OCI-LY7 (cell line): ENCODE data around the gene CYP46A1. TPM values are rescaled to one million over a fixed set of nuclear protein-coding genes. Genes with fewer than 3 reads are reported as not detected.

Experiments
- BruUV-seq: library from RNA; stranded (reverse); fragments of 400-500 nt; replicated peaks from 2 replicates; lab custom pipeline; 2021; lab: Mats Ljungman, UMichigan
- CTCF ChIA-PET: fragments of 300-600 bp; sonication (Branson Sonifier 250); formaldehyde crosslinking; loops from one replicate; lab custom pipeline; 2022; ENCODE audit warnings: antibody characterized with exemption; ENCODE audit not compliant: unreplicated experiment; lab: Charles Lee
- POLR2A ChIA-PET: fragments of 300-600 bp; sonication (Branson Sonifier 250); formaldehyde crosslinking; loops from one replicate; lab custom pipeline; 2022; ENCODE audit warnings: antibody characterized with exemption; lab: Charles Lee
- DNase-seq: peaks from one replicate; pipeline ENCODE4 v3.0.0-alpha.2; 2015; ENCODE audit warnings: low spot score
- H2AFZ ChIP-seq: fragments of 200-600 bp; sonication (generic), shearing (Covaris generic); 2 replicates; pipeline ENCODE4 v1.6.1; 2014; ENCODE audit warnings: mild to moderate bottlenecking, antibody characterized with exemption, low read length, moderate library complexity
- H3K27ac ChIP-seq: fragments of 200-600 bp; sonication (generic); 2 replicates; pipeline ENCODE4 v1.5.1; 2014; ENCODE audit warnings: mixed run types, low read depth, mild to moderate bottlenecking, moderate library complexity, low read length, inconsistent platforms; ENCODE audit not compliant: poor library complexity, severe bottlenecking
- H3K36me3 ChIP-seq: fragments of 200-600 bp; sonication (generic); 2 replicates; pipeline ENCODE4 v1.6.1; 2014; ENCODE audit warnings: mild to moderate bottlenecking, antibody characterized with exemption, low read length, moderate library complexity, mixed read lengths; ENCODE audit not compliant: insufficient read depth
- H3K4me1 ChIP-seq: fragments of 200-600 bp; sonication (generic); 2 replicates; pipeline ENCODE4 v1.5.1; 2014; ENCODE audit warnings: mild to moderate bottlenecking, low read length; ENCODE audit not compliant: insufficient read depth, poor library complexity, severe bottlenecking
- H3K4me2 ChIP-seq: fragments of 200-600 bp; sonication (generic); 2 replicates; pipeline ENCODE4 v1.6.1; 2014; ENCODE audit warnings: mild to moderate bottlenecking, low read length
- H3K4me3 ChIP-seq: fragments of 200-600 bp; sonication (generic); 2 replicates; pipeline ENCODE4 v1.5.1; 2014; ENCODE audit warnings: mild to moderate bottlenecking, low read depth, low read length; ENCODE audit not compliant: poor library complexity, severe bottlenecking
- H3K79me2 ChIP-seq: fragments of 200-600 bp; sonication (generic); 2 replicates; pipeline ENCODE4 v1.6.1; 2016; ENCODE audit warnings: low read depth, mild to moderate bottlenecking, low read length, moderate library complexity, mixed read lengths; ENCODE audit not compliant: insufficient read depth
- H3K9me2 ChIP-seq: fragments of 200-600 bp; sonication (generic); 2 replicates; pipeline ENCODE4 v1.6.1; 2016; ENCODE audit warnings: mild to moderate bottlenecking, low read length, mixed read lengths; ENCODE audit not compliant: insufficient read depth
- H3K9me3 ChIP-seq: fragments of 200-600 bp; sonication (generic); 2 replicates; pipeline ENCODE4 v1.6.1; 2014; ENCODE audit warnings: mild to moderate bottlenecking, mixed run types, low read length, mixed read lengths
- H4K20me1 ChIP-seq: fragments of 200-600 bp; sonication (generic); 2 replicates; pipeline ENCODE4 v1.6.1; 2014; ENCODE audit warnings: mild to moderate bottlenecking, antibody characterized with exemption, low read length, moderate library complexity, mixed read lengths; ENCODE audit not compliant: insufficient read depth
- CTCF ChIP-seq: fragments of 200-600 bp; sonication (generic); conservative IDR thresholded peaks from 2 replicates; pipeline ENCODE4 v1.5.1; 2014; ENCODE audit warnings: mild to moderate bottlenecking, antibody characterized with exemption, low read length, moderate library complexity, mixed read lengths
- EZH2phosphoT487 ChIP-seq: fragments of 200-600 bp; sonication (generic); IDR thresholded peaks from 2 replicates; pipeline ENCODE4 v1.6.1; 2018; ENCODE audit warnings: low read depth, borderline replicate concordance, mild to moderate bottlenecking, mixed run types, antibody characterized with exemption, low read length, moderate library complexity, mixed read lengths
- intact Hi-C: fragments of 100-400 bp; cut with micrococcal nuclease; formaldehyde crosslinking; loops from one replicate; pipeline ENCODE4 v1.10.0; 2022; ENCODE audit not compliant: unreplicated experiment
- total RNA-seq, 2 experiments: library from RNA; depleted of rRNA in 1 of 2; stranded (reverse); fragments of >200 nt in 1 of 2; shearing (Covaris generic) in 1 of 2; gene quantifications; 2 replicates each; pipeline ENCODE4 v1.2.3, GENCODE V29; 2014 to 2022

CYP46A1 gene
- total RNA-seq, 2 experiments from 2014 or later, result 4.1 to 10.8 TPM

- no peak overlapping the region for H3K4me3 ChIP-seq
- H3K79me2 ChIP-seq, result no peaks in the 10 kb centered on the region
- POLR2A ChIA-PET, result no interaction called here
- no peak for DNase-seq
- no peaks in the 10 kb centered on the region for H4K20me1 ChIP-seq
- no peaks in the 10 kb centered on the region for H3K36me3 ChIP-seq
- H3K4me1 ChIP-seq, result no peaks in the 10 kb centered on the region
- no peak overlapping the region for H2AFZ ChIP-seq
- no peaks in the 10 kb centered on the region for H3K9me3 ChIP-seq
- intact Hi-C loops, result no loop called here
- no peak overlapping the region for H3K27ac ChIP-seq
- H3K9me2 ChIP-seq, result no peaks in the 10 kb centered on the region
- BruUV-seq, result no TSS peak
- CTCF ChIA-PET, result no interaction called here
- H3K4me2 ChIP-seq, result no peak overlapping the region
- TF ChIP-seq EZH2phosphoT487, result no peak
- TF ChIP-seq CTCF, result no peak
Measured at GRCh38 chr14:99742074-99742473, 58.0 kb downstream of the CYP46A1 start.

GRCh38 chr14:99742509-99743487 is 58.7 kb downstream of the CYP46A1 start:
- DNase-seq, result no peak
- H3K9me3 ChIP-seq, result no peaks in the 10 kb centered on the region
- ChIA-PET CTCF (no interaction called here), POLR2A (interaction anchor here (0.6 kb wide), 1 partner anchor 11 kb away, joined by 5 read pairs; no protein-coding TSS in a partner anchor)
- no peaks in the 10 kb centered on the region for H4K20me1 ChIP-seq
- no peak overlapping the region for H2AFZ ChIP-seq
- H3K4me2 ChIP-seq, result no peak overlapping the region
- no TSS peak for BruUV-seq
- no peaks in the 10 kb centered on the region for H3K79me2 ChIP-seq
- TF ChIP-seq EZH2phosphoT487 (no peak), CTCF (no peak)
- H3K9me2 ChIP-seq, result no peaks in the 10 kb centered on the region
- H3K27ac ChIP-seq, result no peak overlapping the region
- no peaks in the 10 kb centered on the region for H3K36me3 ChIP-seq
- H3K4me3 ChIP-seq, result no peak overlapping the region
- no peaks in the 10 kb centered on the region for H3K4me1 ChIP-seq
- intact Hi-C loops, result no loop called here

GRCh38 chr14:99744199-99744872 is 60.2 kb downstream of the CYP46A1 start:
- ChIA-PET POLR2A (no interaction called here), CTCF (no interaction called here)
- no peaks in the 10 kb centered on the region for H3K9me3 ChIP-seq
- H3K9me2 ChIP-seq, result no peaks in the 10 kb centered on the region
- no peak overlapping the region for H3K4me3 ChIP-seq
- TF ChIP-seq CTCF (no peak), EZH2phosphoT487 (no peak)
- no peaks in the 10 kb centered on the region for H3K36me3 ChIP-seq
- no peak overlapping the region for H3K27ac ChIP-seq
- intact Hi-C loops, result no loop called here
- no peak overlapping the region for H2AFZ ChIP-seq
- H4K20me1 ChIP-seq, result no peaks in the 10 kb centered on the region
- H3K4me1 ChIP-seq, result no peaks in the 10 kb centered on the region
- no peak for DNase-seq
- no peaks in the 10 kb centered on the region for H3K79me2 ChIP-seq
- BruUV-seq, result no TSS peak
- H3K4me2 ChIP-seq, result no peak overlapping the region
